Keratinocyte (primary cell): ENCODE results near the gene MORN5. TPM values are rescaled to one million over a fixed set of nuclear protein-coding genes. Genes with fewer than 3 reads are reported as not detected.

Source experiments
- DNase-seq: peaks from one replicate; pipeline ENCODE4 v3.0.0-alpha.2; 2011; ENCODE audit warnings: low read depth, missing footprints, low spot score
- FAIRE-seq: peaks from 2 replicates; lab custom pipeline; 2011; peaks lifted over from hg19 to GRCh38; lab: Jason Lieb, UNC
- H2AFZ ChIP-seq: 2 replicates; pipeline ENCODE4 v1.6.0; 2012; ENCODE audit warnings: low read length, control low read depth, inconsistent platforms; ENCODE audit not compliant: control insufficient read depth
- H3K27ac ChIP-seq: 2 replicates; pipeline ENCODE4 v1.5.1; 2011; ENCODE audit warnings: low read length; ENCODE audit not compliant: control insufficient read depth, insufficient read depth
- H3K27me3 ChIP-seq: 3 replicates; pipeline ENCODE4 v1.6.0; 2011; ENCODE audit warnings: low read length; ENCODE audit not compliant: control insufficient read depth, insufficient read depth; ENCODE audit errors: extremely low read depth
- H3K36me3 ChIP-seq, 2 experiments: 2 replicates in 1 of 2; 3 replicates in 1 of 2; pipeline ENCODE4 v1.5.1; 2011; ENCODE audit warnings: low read length in 2 of 2, mild to moderate bottlenecking in 1 of 2; ENCODE audit not compliant: control insufficient read depth in 2 of 2, insufficient read depth in 2 of 2; ENCODE audit errors: extremely low read depth in 1 of 2
- H3K4me1 ChIP-seq: 3 replicates; pipeline ENCODE4 v1.5.1; 2011; ENCODE audit warnings: low read length; ENCODE audit not compliant: control insufficient read depth, insufficient read depth; ENCODE audit errors: extremely low read depth
- H3K4me2 ChIP-seq: 3 replicates; pipeline ENCODE4 v1.6.0; 2011; ENCODE audit warnings: low read depth, low read length; ENCODE audit not compliant: control insufficient read depth, insufficient read depth; ENCODE audit errors: extremely low read depth
- H3K4me3 ChIP-seq, 3 experiments: fragments of 200-600 bp in 1 of 3; sonication (generic) in 1 of 3; 2 replicates in 2 of 3; 3 replicates in 1 of 3; pipeline ENCODE4 v1.5.1; 2011 to 2016; ENCODE audit warnings: low read length in 3 of 3, mild to moderate bottlenecking in 3 of 3, control low read depth in 2 of 3, inconsistent platforms in 1 of 3, low read depth in 1 of 3, mixed read lengths in 1 of 3, mixed run types in 1 of 3, moderate library complexity in 1 of 3; ENCODE audit not compliant: control insufficient read depth in 2 of 3, insufficient read depth in 2 of 3; ENCODE audit errors: extremely low read depth in 1 of 3
- H3K79me2 ChIP-seq: 2 replicates; pipeline ENCODE4 v1.6.0; 2012; ENCODE audit warnings: low read length; ENCODE audit not compliant: control insufficient read depth, insufficient read depth
- H3K9ac ChIP-seq: 3 replicates; pipeline ENCODE4 v1.6.0; 2011; ENCODE audit warnings: low read length; ENCODE audit not compliant: control insufficient read depth, insufficient read depth; ENCODE audit errors: extremely low read depth
- H3K9me1 ChIP-seq: 3 replicates; pipeline ENCODE4 v1.6.0; 2011; ENCODE audit warnings: low read length; ENCODE audit not compliant: control insufficient read depth, insufficient read depth; ENCODE audit errors: extremely low read depth
- H3K9me3 ChIP-seq: 2 replicates; pipeline ENCODE4 v1.5.1; 2012; ENCODE audit warnings: low read depth, low read length; ENCODE audit not compliant: control insufficient read depth
- H4K20me1 ChIP-seq: 3 replicates; pipeline ENCODE4 v1.6.0; 2011; ENCODE audit warnings: low read length; ENCODE audit not compliant: control insufficient read depth, insufficient read depth; ENCODE audit errors: extremely low read depth
- CTCF ChIP-seq, 3 experiments: IDR thresholded peaks in 1 of 3; conservative IDR thresholded peaks in 1 of 3; optimal IDR thresholded peaks in 1 of 3; 2 replicates in 2 of 3; 3 replicates in 1 of 3; pipeline versions ENCODE3 to v1.5.1; 2011; ENCODE audit warnings: low read length in 3 of 3, mild to moderate bottlenecking in 3 of 3, moderate library complexity in 2 of 3, control low read depth in 1 of 3, inconsistent platforms in 1 of 3; ENCODE audit not compliant: insufficient read depth in 2 of 3; ENCODE audit errors: extremely low read depth in 1 of 3
- EZH2 ChIP-seq: IDR thresholded peaks from one replicate; pipeline ENCODE4 v1.6.1; 2012; ENCODE audit warnings: inconsistent platforms, mild to moderate bottlenecking, low read length, moderate library complexity
- dilution Hi-C: fragments of 300-500 bp; cut with MboI; formaldehyde crosslinking; loops from one replicate; pipeline ENCODE4 v1.7.0; 2020; ENCODE audit warnings: low sequenced_read_pairs; ENCODE audit not compliant: extremely low pct_ligation_motif_present
- polyA plus RNA-seq, 5 experiments: library from polyadenylated mRNA; depleted of rRNA in 3 of 5; stranded (reverse) in 3 of 5; stranded (forward) in 1 of 5; unstranded in 1 of 5; fragments of >200 nt; gene quantifications; 1 replicate in 1 of 5; 2 replicates in 3 of 5; 3 replicates in 1 of 5; pipeline versions ENCODE4 v1.2.1 to v1.2.3, GENCODE V29; 2011 to 2012; ENCODE audit warnings: missing spikeins in 2 of 5, low read depth in 1 of 5, low replicate concordance in 1 of 5

The MORN5 gene
- polyA plus RNA-seq, 1 donor (not counting 4 experiments of a cell fraction or from before 2014, with no cell fraction given) = not detected

- no peak overlapping the region for H3K4me3 ChIP-seq
- H3K27ac ChIP-seq = no peak overlapping the region
- FAIRE-seq = no peak
- H3K36me3 ChIP-seq = no peaks in the 10 kb centered on the region
- no peak overlapping the region for H2AFZ ChIP-seq
- TF ChIP-seq CTCF (optimal IDR thresholded peaks at IDR 0.05 in 1 of 3, IDR thresholded peaks at IDR 0.05 in 1 of 3, conservative IDR thresholded peaks at IDR 0.05 in 1 of 3; ENCODE audit: extremely low read depth in 1 of 3, insufficient read depth in 2 of 3, low read length in 3 of 3) (no peak), EZH2 (no peak)
- no peak overlapping the region for H3K9ac ChIP-seq
- H3K79me2 ChIP-seq = no peaks in the 10 kb centered on the region
- H3K4me2 ChIP-seq = no peak overlapping the region
- H3K27me3 ChIP-seq = peaks cover 11% of the 10 kb centered on the region
- no peaks in the 10 kb centered on the region for H4K20me1 ChIP-seq
- dilution Hi-C loops = no loop called here
- H3K9me1 ChIP-seq = no peaks in the 10 kb centered on the region
- H3K4me1 ChIP-seq = peaks cover 15% of the 10 kb centered on the region
- no peak for DNase-seq
- H3K9me3 ChIP-seq = no peaks in the 10 kb centered on the region
Measured at GRCh38 chr9:122129969-122130368, 29.7 kb upstream of the MORN5 start.

GRCh38 chr9:122130837-122131236 is 28.9 kb upstream of the MORN5 start:
- TF ChIP-seq EZH2 = no peak
- Histone ChIP-seq H3K4me3 (no peak overlapping the region), H3K79me2 (no peaks in the 10 kb centered on the region), H3K4me2 (no peak overlapping the region), H3K4me1 (peaks cover 8% of the 10 kb centered on the region), H3K9me3 (no peaks in the 10 kb centered on the region), H2AFZ (no peak overlapping the region), H3K27me3 (peaks cover 11% of the 10 kb centered on the region), H4K20me1 (no peaks in the 10 kb centered on the region), H3K9me1 (no peaks in the 10 kb centered on the region), H3K27ac (no peak overlapping the region), H3K9ac (no peak overlapping the region), H3K36me3 (no peaks in the 10 kb centered on the region)
- DNase-seq (no peak), FAIRE-seq (no peak)
- dilution Hi-C loops = no loop called here

- Histone ChIP-seq H3K9ac (no peak overlapping the region), H3K27me3 (peaks cover 11% of the 10 kb centered on the region), H3K9me3 (no peaks in the 10 kb centered on the region), H3K27ac (no peak overlapping the region), H3K9me1 (no peaks in the 10 kb centered on the region), H2AFZ (peak overlapping the region; percentile 67), H3K4me3 (no peak overlapping the region), H3K4me2 (peak overlapping the region; percentile 56), H3K36me3 (no peaks in the 10 kb centered on the region), H4K20me1 (no peaks in the 10 kb centered on the region), H3K79me2 (no peaks in the 10 kb centered on the region), H3K4me1 (peaks cover 1% of the 10 kb centered on the region)
- FAIRE-seq (peak; percentile 34), DNase-seq (no peak)
- dilution Hi-C loops = no loop called here
- TF ChIP-seq CTCF (optimal IDR thresholded peaks at IDR 0.05 in 1 of 3, IDR thresholded peaks at IDR 0.05 in 1 of 3, conservative IDR thresholded peaks at IDR 0.05 in 1 of 3; ENCODE audit: extremely low read depth in 1 of 3, insufficient read depth in 2 of 3, low read length in 3 of 3) = no peak
- TF ChIP-seq EZH2 = no peak
Measured at GRCh38 chr9:122131401-122132001, 28.2 kb upstream of the MORN5 start.
